ENCODE data around the gene TMEM236.

The TMEM236 gene

GRCh38 chr10:17833656-17834055, 81.7 kb downstream of the TMEM236 start:
- no peak for DNase-seq

- DNase-seq: no peak
Observed at GRCh38 chr10:17835688-17836087, 83.7 kb downstream of the TMEM236 start.

GRCh38 chr10:17836942-17837341, 84.9 kb downstream of the TMEM236 start:
- DNase-seq: no peak

GRCh38 chr10:17838080-17838648, 86.2 kb downstream of the TMEM236 start:
- no peak for DNase-seq

GRCh38 chr10:17841050-17841449, 89.0 kb downstream of the TMEM236 start:
- DNase-seq: no peak

GRCh38 chr10:17842641-17843040, 90.6 kb downstream of the TMEM236 start:
- DNase-seq: no peak

- no peak for DNase-seq
Observed at GRCh38 chr10:17847585-17848296, 95.7 kb downstream of the TMEM236 start.

GRCh38 chr10:17848646-17849045, 96.6 kb downstream of the TMEM236 start:
- no peak for DNase-seq

Measured in activated CD4-positive, alpha-beta T cell treated with anti-CD3 and anti-CD28 coated beads, Interleukin-2, amount 50 U/mL, for 1 hour (primary cell).